Thymus (tissue), 11 donors: Measurements from ENCODE around the gene PER1. TPM values are rescaled to one million over a fixed set of nuclear protein-coding genes. Genes with fewer than 3 reads are reported as not detected.

ENCODE experiments used
- DNase-seq, 9 donors: peaks; one replicate each; pipeline ENCODE4 v3.0.0-alpha.2; 2013; ENCODE audit warnings: low spot score in 9 of 9, low read depth in 6 of 9, missing footprints in 1 of 9
- H3K27ac ChIP-seq, 2 donors: one replicate each; pipeline ENCODE4 v1.5.1; 2013; ENCODE audit warnings: control low read depth in 1 of 2, low read depth in 1 of 2, low read length in 1 of 2, mild to moderate bottlenecking in 1 of 2, moderate library complexity in 1 of 2
- H3K27me3 ChIP-seq, 2 donors: one replicate each; pipeline ENCODE4 v1.5.1; 2013; ENCODE audit warnings: low read length in 1 of 2; ENCODE audit not compliant: control insufficient read depth in 2 of 2, insufficient read depth in 1 of 2
- H3K36me3 ChIP-seq, 2 donors: one replicate each; pipeline ENCODE4 v1.5.1; 2013; ENCODE audit warnings: low read length in 1 of 2, mild to moderate bottlenecking in 1 of 2, moderate library complexity in 1 of 2; ENCODE audit not compliant: control insufficient read depth in 2 of 2, insufficient read depth in 2 of 2
- H3K4me1 ChIP-seq, 2 donors: one replicate each; pipeline ENCODE4 v1.5.1; 2013; ENCODE audit warnings: low read length in 2 of 2; ENCODE audit not compliant: control insufficient read depth in 2 of 2, insufficient read depth in 2 of 2
- H3K4me3 ChIP-seq, 2 donors: one replicate each; pipeline ENCODE4 v1.5.1; 2013; ENCODE audit warnings: low read length in 2 of 2, control low read depth in 1 of 2, mild to moderate bottlenecking in 1 of 2
- H3K9me3 ChIP-seq, 2 donors: one replicate each; pipeline ENCODE4 v1.5.1; 2013; ENCODE audit warnings: low read length in 1 of 2, mild to moderate bottlenecking in 1 of 2; ENCODE audit not compliant: control insufficient read depth in 2 of 2, insufficient read depth in 1 of 2
- WGBS: extraction: QIAGEN DNeasy Blood & Tissue Kit; methylation state at CpG from one replicate; pipeline ENCODE4 v1.1.7; 2013; 5-methylcytosine and 5-hydroxymethylcytosine counted together
- polyA plus RNA-seq: library from polyadenylated mRNA; stranded (reverse); fragments of 200-250 nt; gene quantifications from one replicate; pipeline ENCODE4 v1.2.3, GENCODE V29; 2013
- total RNA-seq: library from RNA; stranded (reverse); fragments of 120-200 nt; gene quantifications from one replicate; pipeline ENCODE4 v1.2.4, GENCODE V29; 2013
- donor health status: healthy.

The PER1 gene
- total and polyA plus RNA-seq, 2 donors: 4.2 to 71.9 TPM

DNA sequence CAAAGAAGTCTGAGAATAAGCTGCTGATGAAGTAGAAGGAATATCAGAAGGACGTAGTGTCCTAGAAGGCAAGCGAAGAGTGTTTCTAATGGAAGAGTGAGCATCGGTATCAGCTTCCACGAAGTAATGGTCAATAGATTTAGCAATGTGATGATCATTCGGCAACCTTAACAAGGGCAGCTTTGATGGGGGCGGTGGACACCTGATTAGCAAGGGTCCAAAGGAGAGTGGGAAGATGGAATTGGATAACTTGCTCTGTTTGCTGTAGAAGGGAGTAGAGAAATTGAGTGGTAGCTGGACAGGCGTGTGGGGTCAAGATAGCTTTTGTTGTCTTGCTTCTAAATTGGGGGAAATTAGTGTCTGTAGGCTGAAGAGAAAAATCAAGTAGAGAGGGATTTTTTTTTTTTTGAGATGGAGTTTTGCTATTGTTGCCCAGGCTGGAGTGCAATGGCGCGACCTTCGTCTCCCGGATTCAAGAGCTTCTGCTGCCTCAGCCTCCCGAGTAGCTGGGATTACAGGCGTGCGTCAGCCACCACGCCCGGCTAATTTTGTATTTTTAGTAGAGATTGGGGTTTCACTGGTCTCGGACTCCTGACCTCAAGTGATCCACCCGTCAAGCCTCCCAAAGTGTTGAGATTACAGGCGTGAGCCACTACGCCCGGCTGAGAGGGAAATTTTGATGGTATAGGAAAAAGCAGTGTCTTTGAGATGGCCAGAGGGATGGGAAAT, 14.4 kb downstream of the PER1 start:
- 26% methylated on average over 21 of the region's 21 CpGs for WGBS
- peak overlapping the region; percentile 44 to 45 for H3K4me3 ChIP-seq
- peak overlapping the region; percentile 26 to 92 for H3K27ac ChIP-seq
- H3K9me3 ChIP-seq: no peaks in the 10 kb centered on the region
- no peak for DNase-seq
- peaks cover 15 to 24% of the 10 kb centered on the region in 2 donors for H3K4me1 ChIP-seq
- H3K36me3 ChIP-seq: peaks cover 24 to 32% of the 10 kb centered on the region in 2 donors
- H3K27me3 ChIP-seq: peaks cover 4 to 36% of the 10 kb centered on the region in 2 donors

DNA sequence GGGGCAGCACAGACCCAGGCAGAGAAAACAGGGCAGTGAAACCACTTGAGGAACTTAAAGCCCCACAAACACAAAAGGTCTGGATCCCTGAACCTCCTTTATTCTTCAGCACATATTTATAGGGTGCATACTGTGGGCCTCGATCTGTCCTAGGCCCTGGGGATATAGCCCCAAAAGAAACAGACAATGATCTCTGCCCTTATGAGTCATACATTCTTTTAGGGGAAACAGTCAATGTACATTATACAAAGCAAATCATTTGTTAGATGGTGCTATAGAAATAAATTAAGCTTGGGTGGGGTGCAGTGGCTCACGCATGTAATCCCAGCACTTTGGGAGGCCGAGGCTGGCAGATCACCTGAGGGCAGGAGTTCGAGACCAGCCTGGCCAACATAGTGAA, 18.3 kb downstream of the PER1 start:
- Histone ChIP-seq H3K27ac (no peak overlapping the region), H3K27me3 (peaks cover 4 to 67% of the 10 kb centered on the region in 2 donors), H3K4me3 (no peak overlapping the region), H3K9me3 (no peaks in the 10 kb centered on the region), H3K36me3 (no peaks in the 10 kb centered on the region), H3K4me1 (peaks cover 13 to 14% of the 10 kb centered on the region in 2 donors)
- 94% methylated on average over 4 of the region's 4 CpGs for WGBS
- DNase-seq: no peak

DNA sequence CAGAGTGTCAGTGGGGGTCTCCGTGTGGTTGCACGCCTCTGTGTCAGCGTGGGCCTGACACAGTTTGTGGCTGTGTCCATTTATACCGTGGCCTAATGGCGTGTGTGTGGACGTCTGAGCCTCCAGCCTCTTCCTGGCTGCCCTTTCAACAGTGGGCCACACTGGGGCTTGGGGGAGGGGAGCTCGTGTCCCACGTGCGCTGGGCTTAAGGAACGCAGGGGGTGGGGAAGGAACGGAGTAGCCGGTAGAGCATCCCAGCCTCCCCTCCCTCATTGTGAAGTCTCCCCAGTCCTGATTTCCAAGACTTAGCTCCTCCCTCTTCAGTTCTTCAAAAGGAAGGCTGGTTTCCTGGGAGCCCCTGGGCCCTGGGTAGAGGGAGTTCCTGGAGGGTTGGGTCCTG, 18.8 kb downstream of the PER1 start:
- no peak overlapping the region for H3K4me3 ChIP-seq
- no peak for DNase-seq
- H3K9me3 ChIP-seq: no peaks in the 10 kb centered on the region
- H3K4me1 ChIP-seq: peaks cover 9 to 10% of the 10 kb centered on the region in 2 donors
- WGBS: 95% methylated on average over 12 of the region's 12 CpGs
- no peak overlapping the region for H3K27ac ChIP-seq
- H3K27me3 ChIP-seq: peaks cover 6 to 73% of the 10 kb centered on the region in 2 donors
- H3K36me3 ChIP-seq: no peaks in the 10 kb centered on the region

DNA sequence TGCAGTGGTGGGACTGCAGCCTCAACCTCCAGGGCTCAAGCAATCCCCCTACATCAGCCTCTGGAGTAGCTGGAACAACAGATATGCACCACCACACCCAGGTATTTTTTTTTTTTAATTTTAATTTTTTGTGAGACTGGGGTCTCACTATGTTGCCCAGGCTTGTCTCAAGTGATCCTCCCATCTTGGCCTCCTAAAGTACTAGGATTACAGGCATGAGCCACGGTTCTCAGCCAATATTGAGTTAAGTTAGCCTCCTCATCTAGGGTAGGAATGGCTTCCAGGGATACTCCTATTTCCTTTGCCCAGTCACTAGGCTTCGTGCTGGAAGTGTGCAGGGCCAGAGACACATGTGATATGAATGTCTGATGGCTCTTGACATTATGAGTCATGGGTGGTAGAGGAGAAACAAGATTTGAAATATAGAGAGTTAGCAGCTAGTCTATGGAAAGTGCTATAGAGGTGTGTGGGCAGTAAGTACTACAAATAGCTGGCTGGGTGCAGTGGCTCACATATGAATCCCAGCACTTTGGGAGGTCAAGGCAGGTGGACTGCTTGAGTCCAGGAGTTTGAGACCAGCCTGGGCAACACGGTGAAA, 20.3 kb downstream of the PER1 start:
- WGBS: 90% methylated on average over 3 of the region's 3 CpGs
- no peaks in the 10 kb centered on the region for H3K36me3 ChIP-seq
- no peak for DNase-seq
- H3K9me3 ChIP-seq: no peaks in the 10 kb centered on the region
- peaks cover 0 to 4% of the 10 kb centered on the region in 2 donors for H3K4me1 ChIP-seq
- H3K27me3 ChIP-seq: peaks cover 11 to 75% of the 10 kb centered on the region in 2 donors
- no peak overlapping the region for H3K27ac ChIP-seq
- no peak overlapping the region for H3K4me3 ChIP-seq

DNA sequence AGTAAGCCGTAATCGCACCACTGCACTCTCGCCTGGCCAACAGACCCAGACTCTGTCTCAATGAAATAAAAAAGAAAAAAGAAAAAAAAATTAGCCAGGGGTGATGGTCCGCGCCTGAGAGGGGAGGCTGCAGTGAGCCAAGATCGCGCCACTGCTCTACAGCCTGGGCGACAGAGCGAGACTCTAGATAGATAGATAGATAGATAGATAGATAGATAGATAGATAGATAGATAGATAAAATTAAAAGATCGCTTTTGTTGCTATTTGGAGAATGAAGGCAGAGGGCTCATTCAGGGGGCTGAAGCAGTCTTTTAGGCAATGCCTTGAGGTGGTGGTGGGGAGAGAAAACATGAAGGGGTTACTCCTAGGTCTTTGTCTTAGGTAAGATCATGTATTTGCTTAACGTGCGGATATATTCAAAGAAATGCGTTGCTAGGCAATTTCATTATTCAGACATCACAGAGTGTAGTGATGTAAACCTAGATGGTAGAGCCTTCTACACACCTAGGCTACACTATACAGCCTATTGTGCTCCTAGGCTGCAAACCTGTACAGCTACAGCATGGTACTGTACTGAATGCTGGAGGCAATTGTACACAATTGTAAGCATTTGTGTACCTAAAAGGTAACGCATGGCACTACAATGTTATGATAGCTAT, 23.9 kb downstream of the PER1 start:
- DNase-seq: no peak
- H3K27me3 ChIP-seq: peaks cover 37 to 89% of the 10 kb centered on the region in 2 donors
- H3K36me3 ChIP-seq: no peaks in the 10 kb centered on the region
- peaks cover 0 to 13% of the 10 kb centered on the region in 2 donors for H3K9me3 ChIP-seq
- 93% methylated on average over 14 of the region's 14 CpGs for WGBS
- H3K27ac ChIP-seq: no peak overlapping the region
- H3K4me3 ChIP-seq: no peak overlapping the region
- H3K4me1 ChIP-seq: peaks cover 16 to 40% of the 10 kb centered on the region in 2 donors

DNA sequence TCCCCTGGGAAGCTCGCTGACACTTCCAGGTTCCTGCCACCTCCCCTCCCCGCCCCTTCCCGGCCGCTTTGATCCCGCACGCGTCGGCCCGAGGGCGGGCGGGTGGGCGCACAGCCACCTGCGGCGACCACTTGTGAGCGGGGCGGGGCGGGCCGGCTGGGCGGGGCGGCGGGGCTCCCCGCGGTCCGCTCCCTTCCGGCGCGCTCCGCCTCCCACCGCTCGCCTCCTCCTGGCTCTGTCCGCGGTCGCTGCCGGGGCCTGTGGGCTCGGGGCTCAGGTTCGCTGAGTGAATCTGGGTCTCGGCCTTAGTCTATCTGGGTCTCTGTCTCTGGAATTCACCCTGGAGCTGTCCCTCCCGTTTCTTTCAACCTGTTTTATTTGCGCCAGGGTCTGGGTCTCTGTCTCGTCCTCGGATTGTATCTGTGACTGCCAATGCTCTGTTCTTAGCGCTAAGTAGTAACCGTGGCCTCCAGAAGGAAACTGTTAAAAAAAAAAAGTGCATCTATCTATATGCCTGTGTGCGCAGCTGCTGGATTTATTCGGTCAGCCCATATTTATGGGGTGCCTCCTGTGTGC, 25.6 kb downstream of the PER1 start:
- peak overlapping the region in 1 of 2 donors; percentile 4 for H3K27ac ChIP-seq
- peaks cover 24 to 56% of the 10 kb centered on the region in 2 donors for H3K4me1 ChIP-seq

DNA sequence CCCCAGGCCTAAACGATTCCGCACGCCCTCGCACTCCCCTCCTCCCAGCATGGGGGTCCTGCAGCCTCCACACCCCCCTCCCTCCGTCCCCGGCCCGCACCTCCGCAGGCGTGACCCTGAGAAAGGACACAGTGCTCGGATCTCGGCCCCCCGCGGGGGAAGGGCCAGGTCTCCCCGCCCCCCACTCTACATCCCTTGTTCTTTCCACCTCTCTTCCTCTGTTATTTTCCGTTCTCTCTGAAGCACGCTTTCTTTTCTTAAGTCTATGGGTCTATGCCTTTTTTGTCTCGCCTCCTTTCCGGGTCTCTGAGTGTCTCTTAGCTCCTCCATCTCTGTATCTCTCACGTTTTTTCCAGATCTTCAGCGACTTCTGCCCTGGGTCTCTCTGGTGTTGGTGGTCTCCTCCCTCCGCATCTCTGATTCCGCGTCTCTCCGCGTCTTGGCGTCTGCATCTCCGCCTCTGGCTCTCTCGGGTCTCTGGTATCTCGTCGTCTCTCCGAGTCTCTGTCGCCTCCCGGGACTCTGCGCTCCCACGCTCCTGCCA, 26.2 kb downstream of the PER1 start:
- H3K4me3 ChIP-seq: peak overlapping the region; percentile 32 to 52
- peaks cover 58 to 97% of the 10 kb centered on the region in 2 donors for H3K27me3 ChIP-seq
- H3K36me3 ChIP-seq: no peaks in the 10 kb centered on the region
- under 1% methylated on average over 35 of the region's 35 CpGs for WGBS
- no peak overlapping the region for H3K27ac ChIP-seq
- peak in 1 of 9 donors; percentile 62 for DNase-seq
- peaks cover 27 to 59% of the 10 kb centered on the region in 2 donors for H3K4me1 ChIP-seq
- peaks cover 0 to 13% of the 10 kb centered on the region in 2 donors for H3K9me3 ChIP-seq

More for the DNA sequence above, 25.6 kb downstream of the PER1 start:
- peak in 1 of 9 donors; percentile 55 for DNase-seq
- under 1% methylated on average over 45 of the region's 45 CpGs for WGBS
- Histone ChIP-seq H3K9me3 (peaks cover 0 to 13% of the 10 kb centered on the region in 2 donors), H3K36me3 (no peaks in the 10 kb centered on the region), H3K4me3 (peak overlapping the region; percentile 44 to 52), H3K27me3 (peaks cover 53 to 97% of the 10 kb centered on the region in 2 donors)

DNA sequence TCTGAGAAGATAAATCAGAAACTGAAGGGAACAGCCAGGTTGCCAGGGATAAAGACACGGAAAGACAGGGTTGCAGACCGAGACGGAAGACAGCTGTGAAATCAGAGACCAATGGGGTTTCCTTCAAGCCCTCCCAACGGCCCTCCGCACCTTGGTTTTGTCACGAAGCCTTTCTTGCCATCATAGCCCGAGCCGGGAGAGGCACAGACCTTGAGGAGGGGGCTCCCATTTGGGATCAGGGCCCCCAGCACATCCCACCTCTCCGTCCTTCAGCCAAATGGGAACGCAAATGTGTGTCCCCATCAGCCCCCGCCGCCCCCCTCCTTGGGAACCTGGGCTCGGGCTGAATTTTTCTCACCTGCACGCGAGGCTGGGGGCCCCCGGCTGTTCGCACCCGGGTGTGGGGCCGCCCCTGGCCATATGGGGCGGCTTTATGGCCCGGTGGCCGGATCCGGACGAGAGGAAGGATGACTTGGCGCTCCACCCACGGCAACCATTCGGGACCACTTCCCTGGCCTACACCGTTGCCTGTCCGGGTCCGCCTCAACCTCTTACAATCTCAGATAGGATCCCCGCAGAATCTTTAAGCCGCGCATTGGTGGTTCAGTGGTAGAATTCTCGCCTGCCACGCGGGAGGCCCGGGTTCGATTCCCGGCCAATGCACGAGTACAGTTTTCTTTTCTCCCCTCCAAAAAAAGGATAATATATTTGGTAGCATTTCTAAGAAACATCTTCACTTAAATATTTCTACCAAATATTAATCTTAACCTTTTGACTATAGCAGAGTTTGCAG, 26.9 kb downstream of the PER1 start:
- no peak overlapping the region for H3K27ac ChIP-seq
- H3K36me3 ChIP-seq: no peaks in the 10 kb centered on the region
- H3K9me3 ChIP-seq: peaks cover 0 to 13% of the 10 kb centered on the region in 2 donors
- H3K27me3 ChIP-seq: peaks cover 60 to 100% of the 10 kb centered on the region in 2 donors
- WGBS: under 1% methylated on average over 40 of the region's 40 CpGs
- peak overlapping the region; percentile 32 to 52 for H3K4me3 ChIP-seq
- peaks cover 30 to 66% of the 10 kb centered on the region in 2 donors for H3K4me1 ChIP-seq
- DNase-seq: peak; percentile 46 to 90 (median 73)
